DOHH2 (cell line): ENCODE results near the gene PRPF31.

Experiments
- H3F3A ChIP-seq: fragments of 200-600 bp; sonication (generic), shearing (Covaris generic); 2 replicates; pipeline ENCODE4 v1.6.0; 2016; ENCODE audit warnings: antibody characterized with exemption, mild to moderate bottlenecking; ENCODE audit not compliant: control insufficient read depth, insufficient read depth
- H3K27ac ChIP-seq: fragments of 200-600 bp; sonication (generic); 2 replicates; pipeline ENCODE4 v1.5.1; 2014; ENCODE audit warnings: low read depth, mild to moderate bottlenecking, low read length, moderate library complexity
- H3K27me3 ChIP-seq: fragments of 200-600 bp; sonication (generic); 2 replicates; pipeline ENCODE4 v1.6.1; 2014; ENCODE audit warnings: mild to moderate bottlenecking, low read length, mixed read lengths; ENCODE audit not compliant: control insufficient read depth
- H3K36me3 ChIP-seq: fragments of 200-600 bp; sonication (generic); 2 replicates; pipeline ENCODE4 v1.6.1; 2014; ENCODE audit warnings: mild to moderate bottlenecking, low read length, moderate library complexity, mixed read lengths; ENCODE audit not compliant: control insufficient read depth
- H3K4me1 ChIP-seq: fragments of 200-600 bp; sonication (generic); 2 replicates; pipeline ENCODE4 v1.6.1; 2014; ENCODE audit warnings: mild to moderate bottlenecking, low read length, mixed read lengths; ENCODE audit not compliant: control insufficient read depth
- H3K4me2 ChIP-seq: fragments of 200-600 bp; sonication (generic); 2 replicates; pipeline ENCODE4 v1.6.0; 2014; ENCODE audit warnings: mild to moderate bottlenecking, low read length, moderate library complexity
- H3K4me3 ChIP-seq: fragments of 200-600 bp; sonication (generic); 2 replicates; pipeline ENCODE4 v1.5.1; 2014; ENCODE audit warnings: mild to moderate bottlenecking, low read length, mixed read lengths
- H3K79me2 ChIP-seq: fragments of 200-600 bp; sonication (generic); 2 replicates; pipeline ENCODE4 v1.6.1; 2014; ENCODE audit warnings: mild to moderate bottlenecking, low read length, mixed read lengths; ENCODE audit not compliant: control insufficient read depth
- H3K9me2 ChIP-seq: fragments of 200-600 bp; sonication (generic); replicated peaks from 2 replicates; pipeline ENCODE4 v1.6.1; 2014; ENCODE audit warnings: mild to moderate bottlenecking, low read length, mixed read lengths; ENCODE audit not compliant: control insufficient read depth
- H3K9me3 ChIP-seq: fragments of 200-600 bp; sonication (generic); 2 replicates; pipeline ENCODE4 v1.6.1; 2014; ENCODE audit warnings: antibody characterized with exemption, low read length, mixed read lengths; ENCODE audit not compliant: control insufficient read depth, insufficient read depth
- H4K20me1 ChIP-seq: fragments of 200-600 bp; sonication (generic); 2 replicates; pipeline ENCODE4 v1.6.0; 2014; ENCODE audit warnings: low read depth, mild to moderate bottlenecking, antibody characterized with exemption, low read length, moderate library complexity; ENCODE audit not compliant: control insufficient read depth, insufficient read depth
- EZH2phosphoT487 ChIP-seq: fragments of 200-600 bp; sonication (generic); IDR thresholded peaks from 2 replicates; pipeline ENCODE4 v1.6.1; 2017; ENCODE audit warnings: borderline replicate concordance, mild to moderate bottlenecking, antibody characterized with exemption, low read length, moderate library complexity, mixed read lengths
- TF ChIP-seq, protein P1 (sequence below): fragments of 200-600 bp; sonication (generic); IDR thresholded peaks from one replicate; pipeline ENCODE4 v1.5.1; 2014; ENCODE audit warnings: antibody characterized with exemption, mild to moderate bottlenecking, low read depth, low read length; ENCODE audit not compliant: poor library complexity, severe bottlenecking

Gene PRPF31

GRCh38 chr19:54147676-54148075, 32.1 kb downstream of the PRPF31 start:
- H3K27ac ChIP-seq = no peak overlapping the region
- no peaks in the 10 kb centered on the region; the same call in 1 of the 2 replicates for H4K20me1 ChIP-seq
- peaks cover 4% of the 10 kb centered on the region; the same call in 1 of the 2 replicates for H3K79me2 ChIP-seq
- no peaks in the 10 kb centered on the region for H3F3A ChIP-seq
- H3K4me1 ChIP-seq = no peaks in the 10 kb centered on the region
- H3K4me3 ChIP-seq = no peak overlapping the region
- peaks cover 96% of the 10 kb centered on the region for H3K36me3 ChIP-seq
- no peaks in the 10 kb centered on the region for H3K9me2 ChIP-seq
- no peaks in the 10 kb centered on the region for H3K9me3 ChIP-seq
- H3K27me3 ChIP-seq = no peaks in the 10 kb centered on the region
- TF ChIP-seq EZH2phosphoT487 = no peak
- TF ChIP-seq, protein P1, sequence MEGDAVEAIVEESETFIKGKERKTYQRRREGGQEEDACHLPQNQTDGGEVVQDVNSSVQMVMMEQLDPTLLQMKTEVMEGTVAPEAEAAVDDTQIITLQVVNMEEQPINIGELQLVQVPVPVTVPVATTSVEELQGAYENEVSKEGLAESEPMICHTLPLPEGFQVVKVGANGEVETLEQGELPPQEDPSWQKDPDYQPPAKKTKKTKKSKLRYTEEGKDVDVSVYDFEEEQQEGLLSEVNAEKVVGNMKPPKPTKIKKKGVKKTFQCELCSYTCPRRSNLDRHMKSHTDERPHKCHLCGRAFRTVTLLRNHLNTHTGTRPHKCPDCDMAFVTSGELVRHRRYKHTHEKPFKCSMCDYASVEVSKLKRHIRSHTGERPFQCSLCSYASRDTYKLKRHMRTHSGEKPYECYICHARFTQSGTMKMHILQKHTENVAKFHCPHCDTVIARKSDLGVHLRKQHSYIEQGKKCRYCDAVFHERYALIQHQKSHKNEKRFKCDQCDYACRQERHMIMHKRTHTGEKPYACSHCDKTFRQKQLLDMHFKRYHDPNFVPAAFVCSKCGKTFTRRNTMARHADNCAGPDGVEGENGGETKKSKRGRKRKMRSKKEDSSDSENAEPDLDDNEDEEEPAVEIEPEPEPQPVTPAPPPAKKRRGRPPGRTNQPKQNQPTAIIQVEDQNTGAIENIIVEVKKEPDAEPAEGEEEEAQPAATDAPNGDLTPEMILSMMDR = no peak
- no peak overlapping the region for H3K4me2 ChIP-seq

- Histone ChIP-seq H3K36me3 (peaks cover 96% of the 10 kb centered on the region), H3K9me3 (no peaks in the 10 kb centered on the region), H3K27me3 (no peaks in the 10 kb centered on the region), H4K20me1 (no peaks in the 10 kb centered on the region; the same call in 1 of the 2 replicates), H3K4me2 (no peak overlapping the region), H3K27ac (no peak overlapping the region), H3K9me2 (no peaks in the 10 kb centered on the region), H3F3A (no peaks in the 10 kb centered on the region), H3K4me3 (no peak overlapping the region), H3K4me1 (no peaks in the 10 kb centered on the region), H3K79me2 (peaks cover under 1% of the 10 kb centered on the region; the same call in 1 of the 2 replicates)
- no peak for TF ChIP-seq EZH2phosphoT487
- TF ChIP-seq, protein P1 = no peak
Measured at GRCh38 chr19:54148158-54148557, 32.6 kb downstream of the PRPF31 start.

DNA sequence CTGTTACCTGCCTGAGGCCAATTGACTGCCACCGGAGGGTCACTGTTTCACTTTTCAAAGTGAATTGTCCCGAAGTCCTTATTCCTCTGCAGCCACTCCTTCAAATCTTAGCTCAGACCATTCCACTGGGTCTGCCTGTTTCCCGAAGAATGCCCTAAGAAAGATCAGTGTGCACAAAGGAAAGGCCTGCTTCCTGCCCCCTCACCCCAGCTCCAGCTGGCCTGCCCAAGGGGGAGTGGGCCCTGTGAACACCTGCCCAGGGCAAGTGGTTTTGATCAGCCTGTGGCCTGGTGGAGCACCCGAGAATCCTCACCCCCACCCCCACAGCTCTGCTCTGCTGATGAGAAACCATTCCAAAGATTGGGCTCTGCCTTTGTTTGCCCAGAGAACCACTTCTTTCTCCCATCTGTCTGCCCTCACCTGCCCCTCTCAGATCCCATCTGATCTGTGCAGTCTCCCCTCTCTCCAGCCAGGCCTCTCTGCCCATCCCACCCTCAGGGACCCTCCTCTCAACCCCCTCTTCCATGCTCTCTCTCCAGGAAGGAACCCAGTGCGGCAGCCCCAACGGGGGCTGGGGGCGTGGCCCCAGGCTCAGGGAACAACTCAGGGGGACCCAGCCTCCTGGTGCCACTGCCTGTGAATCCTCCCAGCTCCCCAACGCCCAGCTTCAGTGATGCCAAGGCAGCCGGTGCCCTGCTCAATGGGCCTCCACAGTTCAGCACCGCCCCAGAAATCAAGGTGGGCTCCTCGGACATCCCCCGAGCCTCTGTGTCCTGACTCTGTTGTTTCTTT, 33.7 kb downstream of the PRPF31 start:
- H3K9me2 ChIP-seq = no peaks in the 10 kb centered on the region
- H4K20me1 ChIP-seq = no peaks in the 10 kb centered on the region; the same call in 1 of the 2 replicates
- H3K27ac ChIP-seq = no peak overlapping the region
- H3K9me3 ChIP-seq = no peaks in the 10 kb centered on the region
- H3K27me3 ChIP-seq = no peaks in the 10 kb centered on the region
- H3F3A ChIP-seq = no peaks in the 10 kb centered on the region; the same call in 1 of the 2 replicates
- no peak overlapping the region for H3K4me2 ChIP-seq
- H3K4me3 ChIP-seq = no peak overlapping the region
- H3K36me3 ChIP-seq = peaks cover 96% of the 10 kb centered on the region
- TF ChIP-seq, protein P1 = no peak
- no peak for TF ChIP-seq EZH2phosphoT487
- H3K79me2 ChIP-seq = no peaks in the 10 kb centered on the region
- no peaks in the 10 kb centered on the region for H3K4me1 ChIP-seq
